DOHH2 (cell line): ENCODE results near the gene DNAH10.

ENCODE experiments used
- EZH2phosphoT487 ChIP-seq: fragments of 200-600 bp; sonication (generic); IDR thresholded peaks from 2 replicates; pipeline ENCODE4 v1.6.1; 2017; ENCODE audit warnings: borderline replicate concordance, mild to moderate bottlenecking, antibody characterized with exemption, low read length, moderate library complexity, mixed read lengths
- TF ChIP-seq, protein P1 (sequence below): fragments of 200-600 bp; sonication (generic); IDR thresholded peaks from one replicate; pipeline ENCODE4 v1.5.1; 2014; ENCODE audit warnings: antibody characterized with exemption, mild to moderate bottlenecking, low read depth, low read length; ENCODE audit not compliant: poor library complexity, severe bottlenecking

DNA sequence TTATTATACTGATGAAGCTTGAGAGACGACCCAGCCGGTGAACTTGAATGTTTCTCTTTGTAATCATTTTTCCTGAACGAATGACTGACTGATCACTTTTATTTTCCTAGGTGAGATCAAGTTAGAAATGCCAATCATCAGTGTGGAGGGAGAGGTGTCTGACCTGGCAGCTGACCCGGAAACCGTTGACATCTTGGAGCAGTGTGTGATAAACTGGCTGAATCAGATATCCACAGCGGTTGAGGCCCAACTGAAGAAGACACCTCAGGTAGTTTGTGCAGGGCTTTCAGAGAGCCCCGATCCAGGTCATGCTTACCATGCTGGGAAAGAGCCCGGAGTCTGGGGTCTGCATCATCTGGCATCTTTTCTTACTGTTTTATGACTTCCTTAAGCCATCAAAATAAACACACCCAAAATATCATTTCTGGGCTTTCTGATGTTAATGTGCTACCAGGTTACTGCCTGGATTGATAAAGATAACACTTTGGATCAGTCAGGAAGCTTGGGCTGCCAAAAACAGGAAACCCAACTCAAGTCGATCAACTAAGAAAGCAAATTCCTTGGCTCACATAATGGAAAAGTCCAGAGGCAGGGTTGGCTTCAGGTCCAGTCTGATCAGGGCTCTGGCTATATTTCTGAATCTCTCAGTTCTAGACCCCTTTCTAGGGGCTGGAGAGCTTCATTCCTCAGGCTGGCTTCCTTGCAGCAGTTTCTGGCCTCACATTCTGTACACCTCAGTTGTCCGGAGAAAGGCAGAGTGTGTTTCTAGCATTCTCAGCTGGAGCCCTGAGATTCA, 21.1 kb downstream of the DNAH10 start:
- TF ChIP-seq, protein P1, sequence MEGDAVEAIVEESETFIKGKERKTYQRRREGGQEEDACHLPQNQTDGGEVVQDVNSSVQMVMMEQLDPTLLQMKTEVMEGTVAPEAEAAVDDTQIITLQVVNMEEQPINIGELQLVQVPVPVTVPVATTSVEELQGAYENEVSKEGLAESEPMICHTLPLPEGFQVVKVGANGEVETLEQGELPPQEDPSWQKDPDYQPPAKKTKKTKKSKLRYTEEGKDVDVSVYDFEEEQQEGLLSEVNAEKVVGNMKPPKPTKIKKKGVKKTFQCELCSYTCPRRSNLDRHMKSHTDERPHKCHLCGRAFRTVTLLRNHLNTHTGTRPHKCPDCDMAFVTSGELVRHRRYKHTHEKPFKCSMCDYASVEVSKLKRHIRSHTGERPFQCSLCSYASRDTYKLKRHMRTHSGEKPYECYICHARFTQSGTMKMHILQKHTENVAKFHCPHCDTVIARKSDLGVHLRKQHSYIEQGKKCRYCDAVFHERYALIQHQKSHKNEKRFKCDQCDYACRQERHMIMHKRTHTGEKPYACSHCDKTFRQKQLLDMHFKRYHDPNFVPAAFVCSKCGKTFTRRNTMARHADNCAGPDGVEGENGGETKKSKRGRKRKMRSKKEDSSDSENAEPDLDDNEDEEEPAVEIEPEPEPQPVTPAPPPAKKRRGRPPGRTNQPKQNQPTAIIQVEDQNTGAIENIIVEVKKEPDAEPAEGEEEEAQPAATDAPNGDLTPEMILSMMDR: no peak
- no peak for TF ChIP-seq EZH2phosphoT487
